ENCODE measurements around the gene CFAP45. TPM values are rescaled to one million over a fixed set of nuclear protein-coding genes. Genes with fewer than 3 reads are reported as not detected.

The CFAP45 gene
- total RNA-seq, 1 experiment from 2014 or later: 0.40 TPM

DNA sequence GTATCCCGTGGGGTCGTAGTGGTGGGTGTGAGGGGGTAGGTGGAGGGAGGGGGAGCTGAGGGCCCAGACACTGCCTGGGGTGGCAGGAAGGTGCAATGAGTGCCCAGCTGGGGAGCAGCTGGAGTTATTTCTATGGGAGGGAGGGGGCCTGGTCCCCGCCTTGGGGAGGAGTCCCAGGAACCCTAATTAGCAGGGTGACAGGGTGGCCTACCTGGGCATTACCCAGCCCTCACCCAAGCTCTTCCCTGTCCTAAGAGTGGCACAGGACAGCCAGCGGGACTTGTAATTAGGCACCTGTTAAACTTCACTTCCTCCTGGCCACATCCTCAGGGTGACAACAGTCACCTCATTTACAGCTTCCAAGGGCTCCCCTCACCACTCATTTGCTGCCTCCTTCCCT is 37.4 kb downstream of the CFAP45 start, which contains the start of gene VSIG8:
VSIG8 (minus strand) TSS at position 101 of the 400 bp plus-strand sequence. CDS start 136 bp downstream, outside the sequence.
- H3K4me1 Mint-ChIP-seq (ENCODE audit: insufficient read depth, unreplicated experiment): peaks cover 22% of the 10 kb centered on the region
- no peak for DNase-seq (ENCODE audit: unreplicated experiment)
- ChIA-PET CTCF (interaction anchor here (0.6 to 4.8 kb wide), 5 partner anchors 16 to 143 kb away, joined by 3 to 30 read pairs (median 4); no protein-coding TSS in a partner anchor), POLR2A (no interaction called here)
- H3K36me3 Mint-ChIP-seq (ENCODE audit: insufficient read depth, unreplicated experiment): no peaks in the 10 kb centered on the region
- no peak within 1 kb of the TSS for H3K4me3 Mint-ChIP-seq (ENCODE audit: unreplicated experiment)
- BruUV-seq (replicated peaks): no TSS peak
- TF ChIP-seq CTCF (IDR thresholded peaks at IDR 0.05; ENCODE audit: unreplicated experiment): no peak
- no peaks in the 10 kb centered on the region for H3K27me3 Mint-ChIP-seq (ENCODE audit: insufficient read depth, unreplicated experiment)
- intact Hi-C loops (cut with micrococcal nuclease): no loop called here
- H3K27ac Mint-ChIP-seq (ENCODE audit: low read depth, unreplicated experiment): no peak within 1 kb of the TSS
- H3K9me3 Mint-ChIP-seq (ENCODE audit: unreplicated experiment): no peaks in the 10 kb centered on the region

DNA sequence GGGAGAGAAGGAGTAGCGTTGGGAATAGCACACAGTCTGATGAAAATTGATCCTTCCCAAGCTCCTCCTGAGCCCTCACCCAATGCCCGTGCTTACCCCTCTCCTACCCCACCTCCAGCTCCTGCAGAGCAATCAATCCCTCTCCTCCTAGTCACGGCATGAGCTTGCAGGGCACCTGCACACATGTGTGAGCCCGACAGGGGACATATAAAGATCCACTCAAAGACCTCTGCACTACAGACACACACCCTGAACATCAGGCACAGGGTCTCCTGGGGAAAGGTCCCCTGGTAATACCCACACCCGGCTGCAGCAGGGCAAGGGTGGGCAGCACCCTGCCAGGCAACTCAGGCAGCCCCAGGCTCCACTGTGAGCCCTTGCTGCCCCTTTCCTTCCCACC is 37.9 kb downstream of the CFAP45 start:
- no peak for TF ChIP-seq CTCF (IDR thresholded peaks at IDR 0.05; ENCODE audit: unreplicated experiment)
- H3K27me3 Mint-ChIP-seq (ENCODE audit: insufficient read depth, unreplicated experiment): no peaks in the 10 kb centered on the region
- BruUV-seq (replicated peaks): no TSS peak
- intact Hi-C loops (cut with micrococcal nuclease): no loop called here
- ChIA-PET CTCF (interaction anchor here (0.6 to 4.8 kb wide), 4 partner anchors 29 to 144 kb away, joined by 3 to 30 read pairs (median 12); no protein-coding TSS in a partner anchor), POLR2A (no interaction called here)
- H3K4me1 Mint-ChIP-seq (ENCODE audit: insufficient read depth, unreplicated experiment): peaks cover 17% of the 10 kb centered on the region
- DNase-seq (ENCODE audit: unreplicated experiment): no peak
- H3K27ac Mint-ChIP-seq (ENCODE audit: low read depth, unreplicated experiment): no peak overlapping the region
- H3K4me3 Mint-ChIP-seq (ENCODE audit: unreplicated experiment): no peak overlapping the region
- H3K36me3 Mint-ChIP-seq (ENCODE audit: insufficient read depth, unreplicated experiment): no peaks in the 10 kb centered on the region
- H3K9me3 Mint-ChIP-seq (ENCODE audit: unreplicated experiment): no peaks in the 10 kb centered on the region

DNA sequence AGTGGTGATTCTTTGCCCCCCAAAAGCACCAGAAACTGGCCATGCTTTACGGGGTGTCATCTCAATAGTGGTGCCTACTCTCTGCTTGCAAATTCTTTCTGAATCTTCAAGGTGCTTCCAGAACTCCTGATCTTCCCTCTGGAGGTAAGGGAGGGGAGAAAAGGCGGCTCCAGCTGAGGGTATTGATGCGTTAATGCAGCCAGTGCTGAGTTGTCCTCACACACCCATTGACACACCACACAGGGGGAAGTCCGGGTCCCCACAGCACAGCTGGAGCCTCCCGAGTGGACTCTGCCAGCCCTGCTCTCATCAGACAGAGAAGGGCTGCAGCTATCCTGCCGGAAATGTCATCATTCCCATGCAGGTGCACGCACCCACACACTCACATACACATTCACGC is 38.7 kb downstream of the CFAP45 start:
- DNase-seq (ENCODE audit: unreplicated experiment): no peak
- BruUV-seq (replicated peaks): no TSS peak
- no peak overlapping the region for H3K27ac Mint-ChIP-seq (ENCODE audit: low read depth, unreplicated experiment)
- H3K27me3 Mint-ChIP-seq (ENCODE audit: insufficient read depth, unreplicated experiment): no peaks in the 10 kb centered on the region
- no peaks in the 10 kb centered on the region for H3K36me3 Mint-ChIP-seq (ENCODE audit: insufficient read depth, unreplicated experiment)
- ChIA-PET POLR2A (no interaction called here), CTCF (interaction anchor here (3.0 to 4.8 kb wide), 2 partner anchors 30 to 63 kb away, joined by 19 to 30 read pairs; no protein-coding TSS in a partner anchor)
- no peak overlapping the region for H3K4me3 Mint-ChIP-seq (ENCODE audit: unreplicated experiment)
- intact Hi-C loops (cut with micrococcal nuclease): no loop called here
- no peak for TF ChIP-seq CTCF (IDR thresholded peaks at IDR 0.05; ENCODE audit: unreplicated experiment)
- H3K9me3 Mint-ChIP-seq (ENCODE audit: unreplicated experiment): no peaks in the 10 kb centered on the region
- H3K4me1 Mint-ChIP-seq (ENCODE audit: insufficient read depth, unreplicated experiment): peaks cover 9% of the 10 kb centered on the region

DNA sequence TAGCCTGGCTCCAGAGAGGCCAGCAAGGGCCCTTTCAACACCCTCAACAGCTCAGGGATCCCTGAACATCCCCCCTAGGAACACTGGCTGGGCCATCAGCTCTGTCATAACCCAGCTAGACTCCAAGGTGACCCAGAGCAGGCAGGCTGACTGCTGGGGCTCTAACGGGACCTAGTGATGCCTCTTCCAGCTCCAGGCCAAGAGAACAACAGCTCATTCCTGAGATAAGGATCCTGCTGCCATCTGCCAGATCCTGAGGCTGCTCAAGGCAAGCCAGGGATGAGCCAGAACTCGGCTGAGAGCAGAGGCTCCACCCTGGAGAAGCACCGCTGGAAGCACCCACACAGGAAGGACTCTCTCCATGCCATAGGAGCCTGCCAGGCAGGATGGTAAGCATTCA is 39.5 kb downstream of the CFAP45 start:
- DNase-seq (ENCODE audit: unreplicated experiment): no peak
- BruUV-seq (replicated peaks): no TSS peak
- POLR2A ChIA-PET: interaction anchor here (0.6 to 1.0 kb wide), 2 partner anchors 9 to 718 kb away, joined by 3 to 4 read pairs; no protein-coding TSS in a partner anchor
- no peak for TF ChIP-seq CTCF (IDR thresholded peaks at IDR 0.05; ENCODE audit: unreplicated experiment)
- Mint-ChIP-seq H3K27ac (ENCODE audit: low read depth, unreplicated experiment) (no peak overlapping the region), H3K4me1 (ENCODE audit: insufficient read depth, unreplicated experiment) (peaks cover 6% of the 10 kb centered on the region), H3K27me3 (ENCODE audit: insufficient read depth, unreplicated experiment) (no peaks in the 10 kb centered on the region), H3K36me3 (ENCODE audit: insufficient read depth, unreplicated experiment) (no peaks in the 10 kb centered on the region), H3K4me3 (ENCODE audit: unreplicated experiment) (no peak overlapping the region), H3K9me3 (ENCODE audit: unreplicated experiment) (no peaks in the 10 kb centered on the region)
- intact Hi-C loops (cut with micrococcal nuclease): no loop called here
- CTCF ChIA-PET: interaction anchor here (0.9 to 4.8 kb wide), 3 partner anchors 19 to 62 kb away, joined by 3 to 30 read pairs (median 19); no protein-coding TSS in a partner anchor

Data from MCF 10A (cell line).